G401 (cell line): ENCODE measurements around the gene TEAD1. TPM values are rescaled to one million over a fixed set of nuclear protein-coding genes. Genes with fewer than 3 reads are reported as not detected.
"Not testable (repeated sequence)": the region's sequence is repeated elsewhere in the genome, so short reads cannot be mapped to it uniquely, and the experiment has no call there.

Experiments
- DNase-seq: peaks from one replicate; pipeline ENCODE4 v3.0.0-alpha.2; 2015; ENCODE audit warnings: low spot score
- in situ Hi-C: cut with HindIII; loops from 2 replicates; pipeline ENCODE4 v1.10.0; 2016; ENCODE audit warnings: low sequenced_read_pairs, mixed read lengths
- total RNA-seq: library from RNA; depleted of rRNA; stranded (reverse); fragments of >200 nt; shearing (Covaris generic); gene quantifications from 2 replicates; pipeline ENCODE4 v1.2.3, GENCODE V29; 2014

Gene TEAD1
- total RNA-seq, 1 experiment from 2014 or later = 33.4 TPM

DNA sequence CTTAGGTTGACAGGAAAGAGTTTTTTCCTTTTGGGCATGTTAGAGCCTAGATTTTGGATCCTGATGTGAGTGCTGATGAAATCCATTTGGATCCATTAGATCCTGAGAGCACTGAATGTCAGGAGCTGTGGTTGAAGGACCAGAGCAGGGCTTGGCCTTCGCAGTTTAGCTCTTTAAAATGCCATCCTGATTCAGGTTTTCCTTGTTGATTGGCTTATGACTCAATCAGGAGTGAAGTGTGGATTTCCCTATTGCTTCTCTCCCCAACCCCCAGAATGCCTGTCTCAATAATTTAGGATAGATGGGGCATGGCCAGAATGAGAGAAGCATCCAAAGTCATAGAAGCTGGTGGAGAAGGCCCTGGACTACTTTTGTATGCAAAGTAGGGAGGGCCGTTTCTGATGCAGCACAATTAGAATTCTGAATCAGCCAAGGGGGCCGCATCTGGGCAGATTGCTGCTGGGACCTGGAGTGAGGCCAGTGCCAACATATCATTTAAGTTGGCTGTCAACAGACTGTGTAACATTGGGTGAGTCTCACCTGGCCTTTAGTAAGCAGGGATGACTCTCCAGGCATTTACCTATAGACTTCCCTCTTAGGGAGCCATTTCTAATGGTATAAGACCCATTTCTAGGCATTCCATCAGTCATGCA, 80.5 kb downstream of the TEAD1 start:
- in situ Hi-C loops = no loop called here
- DNase-seq = no peak

DNA sequence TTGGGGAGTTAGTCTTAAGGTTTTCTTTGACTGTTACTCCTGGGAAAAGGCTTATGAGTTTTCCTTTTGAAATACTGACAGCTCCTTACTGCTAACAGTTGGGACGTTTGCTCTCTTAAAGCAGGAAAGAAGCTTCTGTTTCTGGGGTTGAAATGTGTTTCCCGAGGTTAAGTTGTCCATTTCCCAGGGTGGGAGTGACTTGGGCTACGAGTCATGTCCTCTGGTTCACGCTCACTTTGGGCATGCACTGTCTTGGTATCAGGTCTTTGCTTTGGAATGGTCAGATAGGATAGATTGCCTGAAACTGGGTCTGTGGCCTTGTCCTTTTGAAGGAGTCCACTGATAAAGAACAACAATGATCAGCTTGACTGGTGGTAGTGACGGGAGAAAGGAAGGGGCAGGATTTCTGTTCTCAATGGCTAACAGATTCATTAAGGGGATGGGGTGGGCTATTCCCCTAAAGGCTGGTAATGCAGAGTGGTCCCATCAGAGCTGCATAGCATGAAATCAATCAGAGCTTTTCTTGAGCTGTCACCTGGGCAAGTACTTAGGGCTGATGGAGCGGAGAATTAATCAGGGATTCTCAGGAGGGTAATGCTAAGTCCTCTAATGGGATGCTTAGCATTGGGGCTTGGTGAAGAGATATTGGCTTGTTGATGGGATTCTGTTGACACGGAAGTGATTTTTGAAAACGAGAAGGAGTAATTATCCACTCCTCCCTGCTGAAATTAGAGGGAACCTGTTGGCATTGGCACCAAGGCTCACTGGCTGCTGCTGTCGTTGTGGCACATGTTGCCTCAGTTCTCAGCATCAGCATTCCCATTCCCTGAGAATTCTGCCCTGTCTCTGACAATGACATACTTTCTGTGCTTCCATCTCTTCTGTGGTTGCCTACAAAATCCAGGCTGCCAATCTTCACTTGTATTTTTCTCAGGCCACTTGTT, 81.6 kb downstream of the TEAD1 start:
- in situ Hi-C loops = no loop called here
- no peak for DNase-seq

DNA sequence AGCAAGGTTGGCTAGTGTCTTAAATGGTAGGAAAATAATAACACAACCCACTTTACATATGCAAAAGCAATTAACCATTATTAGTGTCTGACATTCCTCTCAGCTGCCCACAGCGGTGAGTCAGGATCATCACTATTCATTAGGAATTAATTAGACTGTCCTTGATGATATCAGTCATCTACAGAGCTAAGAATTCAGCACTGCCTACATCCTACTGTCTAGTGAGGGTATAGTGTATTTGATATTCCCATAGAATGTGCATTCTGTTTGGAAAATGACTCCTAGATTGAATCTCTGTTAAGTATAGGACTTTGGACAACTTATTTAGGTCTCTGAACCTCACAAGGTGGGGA, 82.2 kb downstream of the TEAD1 start:
- DNase-seq = no peak
- in situ Hi-C loops = no loop called here

DNA sequence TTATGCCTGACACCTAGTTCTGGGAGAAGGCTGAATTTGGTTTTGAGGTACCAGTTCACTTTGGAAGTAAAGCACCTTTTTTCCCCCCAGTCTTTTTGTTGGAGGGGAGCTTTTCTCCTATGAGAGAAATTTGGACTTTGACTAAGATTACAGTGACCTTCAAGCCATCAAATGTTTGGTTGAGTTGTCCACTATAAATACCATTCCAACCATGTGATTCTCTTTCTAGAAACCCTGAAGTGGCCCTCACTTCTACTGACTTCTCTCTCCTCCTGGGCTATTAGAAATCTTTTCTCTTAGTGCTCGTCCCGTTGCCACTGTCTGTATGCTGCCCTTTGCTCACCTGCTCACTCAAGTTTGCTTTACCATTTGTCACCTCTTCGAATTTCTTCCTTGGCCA, 82.6 kb downstream of the TEAD1 start:
- in situ Hi-C loops = no loop called here
- no peak for DNase-seq

DNA sequence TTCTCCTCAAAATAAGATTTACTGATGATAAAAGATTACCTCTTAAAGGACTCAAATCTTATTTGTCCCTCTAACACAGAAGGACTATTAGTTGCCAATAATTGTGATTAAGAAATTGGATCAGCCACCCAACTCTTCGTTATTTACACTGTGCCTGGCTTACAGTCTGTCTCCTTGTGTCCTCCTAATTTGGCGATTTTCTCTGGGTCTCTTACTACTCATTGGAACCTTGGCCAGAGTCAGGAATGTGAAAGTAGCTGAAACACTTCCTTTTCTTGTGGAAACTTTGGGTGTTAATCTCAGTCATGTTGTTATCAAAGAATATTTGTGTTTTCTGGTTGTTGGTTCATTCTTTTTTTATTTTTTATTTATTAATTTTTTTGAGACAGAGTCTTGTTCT, 83.2 kb downstream of the TEAD1 start:
- in situ Hi-C loops = no loop called here
- no peak for DNase-seq

DNA sequence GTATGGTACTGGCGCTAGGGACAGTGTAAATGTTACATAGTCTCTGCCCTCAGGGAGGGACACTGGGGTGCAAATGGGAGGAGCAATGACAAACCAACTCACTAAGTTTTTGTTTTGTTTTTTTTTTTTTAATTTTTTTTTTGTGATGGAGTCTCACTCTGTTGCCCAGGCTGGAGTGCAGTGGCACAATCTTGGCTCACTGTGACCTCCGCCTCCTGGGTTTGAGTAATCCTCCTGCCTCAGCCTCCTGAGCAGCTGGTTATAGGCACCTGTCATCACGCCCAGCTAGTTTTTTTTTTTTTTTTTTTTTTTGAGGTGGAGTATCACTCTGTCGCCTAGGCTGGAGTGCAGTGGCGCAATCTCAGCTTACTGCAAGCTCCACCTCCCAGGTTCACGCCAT, 83.9 kb downstream of the TEAD1 start:
- in situ Hi-C loops, DNase-seq: not testable (repeated sequence)

DNA sequence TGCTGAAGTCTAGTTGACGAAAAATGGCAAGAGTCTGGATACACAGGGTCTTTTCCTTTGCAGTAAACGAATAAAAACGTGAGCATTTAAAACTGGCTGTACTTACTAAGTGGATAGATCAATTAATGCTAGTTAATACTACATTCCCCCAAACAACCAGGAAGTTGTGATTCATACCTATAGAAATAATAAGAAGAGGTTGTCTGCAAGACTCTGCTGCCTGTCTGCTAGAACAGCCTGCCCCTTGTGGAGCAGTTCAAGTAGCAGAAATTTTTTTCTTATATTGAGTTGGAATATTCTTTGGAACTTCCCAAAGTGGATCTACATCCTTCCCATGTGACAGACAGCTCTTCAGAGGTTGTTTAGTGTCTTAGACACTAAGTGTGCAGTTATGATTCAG, 86.8 kb downstream of the TEAD1 start:
- no peak for DNase-seq
- in situ Hi-C loops = no loop called here

DNA sequence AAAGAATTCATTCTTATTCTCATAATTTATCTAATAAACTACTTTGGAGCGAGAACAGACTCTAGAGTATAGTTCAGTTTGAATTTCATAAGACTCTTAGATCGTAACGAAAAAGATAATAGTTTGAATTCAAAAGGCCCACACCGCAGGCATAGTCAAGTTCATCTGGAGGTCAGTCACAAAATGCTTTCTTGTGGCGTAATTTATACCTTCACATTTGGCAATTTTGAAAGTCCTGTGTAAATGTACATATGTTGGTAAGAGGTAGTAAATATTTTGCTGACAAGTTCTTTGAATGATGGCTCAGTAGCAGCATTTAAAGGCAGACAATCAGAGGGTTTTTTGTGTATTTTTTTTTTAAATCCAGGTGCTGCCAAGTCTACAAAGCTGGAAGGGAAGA, 88.1 kb downstream of the TEAD1 start:
- in situ Hi-C loops = no loop called here
- no peak for DNase-seq

DNA sequence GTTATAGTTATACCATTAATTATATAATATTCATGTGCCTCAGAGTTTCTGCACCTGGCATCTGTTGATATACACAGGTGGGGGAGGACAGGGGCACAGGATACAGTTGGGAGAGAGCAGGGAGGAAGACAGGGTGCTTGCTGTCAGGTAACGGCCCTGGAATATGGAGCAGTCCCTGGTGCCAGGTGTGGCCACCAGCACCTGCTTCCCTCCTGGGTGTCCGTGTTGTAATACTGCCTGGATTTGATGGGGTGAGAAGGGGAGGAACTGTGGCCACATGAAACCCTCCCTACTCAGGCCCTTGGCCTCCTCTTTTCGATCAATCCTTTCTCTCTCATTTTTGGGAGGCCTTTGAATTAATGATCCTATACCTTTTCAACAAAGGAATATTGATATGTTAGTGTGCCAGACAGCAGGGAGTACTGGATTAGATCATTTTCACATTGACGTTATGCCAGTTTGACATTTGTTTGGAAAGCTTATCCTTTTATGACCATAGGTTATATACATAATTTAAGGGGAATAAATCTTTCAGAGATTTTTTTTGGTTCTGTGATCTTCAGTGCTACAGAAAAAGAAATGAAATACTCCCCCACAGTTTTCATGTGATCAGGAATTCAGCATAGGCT, 88.6 kb downstream of the TEAD1 start:
- in situ Hi-C loops = no loop called here
- DNase-seq = no peak

DNA sequence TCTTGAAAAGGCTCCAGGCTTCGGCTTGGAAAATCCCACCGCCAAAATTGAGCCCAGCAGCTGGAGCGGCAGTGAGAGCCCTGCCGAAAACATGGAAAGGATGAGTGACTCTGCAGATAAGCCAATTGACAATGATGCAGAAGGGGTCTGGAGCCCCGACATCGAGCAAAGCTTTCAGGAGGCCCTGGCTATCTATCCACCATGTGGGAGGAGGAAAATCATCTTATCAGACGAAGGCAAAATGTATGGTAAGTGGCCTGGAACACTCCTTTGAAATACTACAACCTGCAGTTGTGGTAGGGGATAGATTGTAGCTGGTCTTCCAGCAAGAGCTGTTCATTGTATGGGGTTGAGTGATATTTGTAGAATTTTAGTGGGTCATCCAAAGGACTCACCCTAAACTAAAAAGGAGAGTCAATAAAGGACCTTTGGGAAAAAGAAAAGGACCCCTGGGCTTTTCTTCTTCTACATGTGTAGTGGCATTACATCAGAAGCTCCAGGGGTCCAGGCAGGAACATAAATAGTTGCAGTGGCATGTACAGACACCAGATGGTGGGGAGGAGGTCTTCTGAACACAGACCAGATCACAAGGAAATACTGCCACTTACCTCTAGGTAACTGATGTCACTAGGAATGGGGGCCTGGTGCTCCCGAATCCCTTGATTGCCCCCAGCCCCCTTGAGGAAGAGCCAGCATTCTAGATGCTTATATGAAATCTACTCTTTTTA, 90.1 kb downstream of the TEAD1 start:
- in situ Hi-C loops = no loop called here
- no peak for DNase-seq

DNA sequence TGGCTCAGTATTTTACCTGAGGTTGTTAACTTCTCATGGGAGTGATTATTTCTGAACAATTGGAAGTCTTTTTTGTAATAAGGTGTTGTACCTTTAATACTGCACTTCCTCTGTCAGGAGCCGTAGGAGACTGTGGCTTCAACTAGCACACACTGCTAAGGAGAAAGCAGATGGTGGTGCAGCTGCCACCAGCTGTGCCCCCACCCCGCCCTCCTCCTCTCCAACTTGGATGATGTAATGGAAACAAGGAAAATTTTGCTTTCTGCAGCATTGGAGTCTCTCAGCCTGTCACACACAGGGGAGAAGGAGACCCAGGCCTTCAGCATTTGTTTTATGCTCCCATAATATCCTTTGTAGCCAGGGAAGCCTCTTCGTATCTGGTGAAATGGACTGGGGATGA, 91.2 kb downstream of the TEAD1 start:
- in situ Hi-C loops = no loop called here
- DNase-seq = no peak

DNA sequence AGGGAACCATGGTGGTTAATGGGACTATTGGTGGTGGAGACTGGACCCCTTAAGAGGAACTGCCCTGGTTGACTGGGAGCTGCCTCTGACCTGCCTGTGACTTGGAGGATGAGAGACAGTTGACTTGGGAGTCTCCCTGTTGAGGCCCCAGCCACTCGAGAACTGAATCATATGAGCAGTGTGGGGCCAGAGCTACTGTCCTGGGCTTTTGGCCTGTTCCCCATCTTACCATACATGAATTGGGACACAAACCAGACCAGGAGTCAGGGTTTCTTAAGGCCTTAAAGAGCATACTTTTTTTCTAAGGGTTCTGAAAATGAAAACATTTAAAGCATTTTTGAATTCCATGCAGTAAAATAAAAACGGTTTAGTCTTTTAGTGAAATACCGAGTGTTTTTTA, 92.8 kb downstream of the TEAD1 start:
- in situ Hi-C loops = no loop called here
- no peak for DNase-seq

DNA sequence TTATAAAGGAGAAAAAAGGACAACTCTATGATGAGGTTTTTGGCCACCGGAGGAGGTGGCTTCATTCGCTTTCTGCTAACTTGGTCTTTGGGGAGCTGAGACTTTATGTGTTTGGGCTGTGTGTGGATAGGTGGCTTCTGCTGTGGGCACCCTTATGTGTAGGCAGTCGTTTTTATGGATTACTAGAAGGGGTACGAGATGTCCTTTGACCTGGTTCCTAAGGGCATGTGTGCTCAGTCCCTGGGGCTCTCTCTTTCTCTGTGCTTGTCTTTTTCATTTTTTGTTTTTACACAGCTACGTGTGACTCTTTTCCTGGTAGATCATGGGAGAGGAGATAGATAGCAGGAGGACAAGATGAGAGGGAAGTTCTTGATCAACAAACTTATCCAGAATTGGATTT, 93.4 kb downstream of the TEAD1 start:
- in situ Hi-C loops = no loop called here
- no peak for DNase-seq

DNA sequence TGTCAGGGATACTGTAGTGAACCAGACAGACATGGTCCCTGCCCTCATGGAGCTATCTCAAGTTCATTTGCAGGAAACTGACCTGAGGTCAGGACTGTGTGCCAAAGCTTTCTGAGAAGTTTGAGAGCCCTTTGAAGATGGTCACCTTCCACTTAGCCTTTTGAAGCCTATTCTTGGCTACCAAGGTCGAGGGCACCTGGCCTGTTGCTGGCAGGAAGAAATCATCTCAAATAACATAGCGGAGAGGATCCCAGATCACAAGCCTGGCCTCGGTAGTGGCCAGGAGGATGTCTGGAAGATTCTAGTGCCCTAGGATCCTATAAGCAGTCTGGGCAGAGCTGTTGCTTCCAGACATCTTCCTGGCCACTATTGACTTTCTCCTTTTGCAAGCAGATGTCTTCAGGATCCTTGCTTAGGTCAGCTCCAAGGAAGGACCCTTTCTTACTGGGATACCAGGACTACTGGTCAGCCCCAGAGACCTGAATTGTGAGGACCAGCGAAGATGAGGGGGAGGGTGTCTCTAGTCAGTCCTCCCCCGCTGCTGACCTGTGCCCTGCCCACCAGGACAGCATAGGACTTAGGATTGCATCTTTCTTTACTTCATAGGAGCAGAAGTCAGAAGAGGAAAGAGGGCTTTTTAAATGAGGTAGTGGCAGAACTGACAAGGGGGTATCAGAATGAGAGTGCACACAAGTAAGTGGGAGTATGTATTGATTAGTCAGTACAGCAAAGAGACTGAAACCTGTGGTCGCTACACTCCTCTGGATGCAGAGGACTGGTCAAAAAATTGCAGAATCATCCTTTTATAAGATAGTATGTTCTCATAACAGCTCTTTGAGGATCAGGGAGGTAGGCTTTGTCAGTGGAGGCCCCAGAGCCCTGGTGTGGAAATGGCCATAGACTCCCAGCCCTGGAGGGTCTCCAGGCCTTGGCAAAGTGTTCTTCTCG, 94.8 kb downstream of the TEAD1 start:
- no peak for DNase-seq
- in situ Hi-C loops = no loop called here

DNA sequence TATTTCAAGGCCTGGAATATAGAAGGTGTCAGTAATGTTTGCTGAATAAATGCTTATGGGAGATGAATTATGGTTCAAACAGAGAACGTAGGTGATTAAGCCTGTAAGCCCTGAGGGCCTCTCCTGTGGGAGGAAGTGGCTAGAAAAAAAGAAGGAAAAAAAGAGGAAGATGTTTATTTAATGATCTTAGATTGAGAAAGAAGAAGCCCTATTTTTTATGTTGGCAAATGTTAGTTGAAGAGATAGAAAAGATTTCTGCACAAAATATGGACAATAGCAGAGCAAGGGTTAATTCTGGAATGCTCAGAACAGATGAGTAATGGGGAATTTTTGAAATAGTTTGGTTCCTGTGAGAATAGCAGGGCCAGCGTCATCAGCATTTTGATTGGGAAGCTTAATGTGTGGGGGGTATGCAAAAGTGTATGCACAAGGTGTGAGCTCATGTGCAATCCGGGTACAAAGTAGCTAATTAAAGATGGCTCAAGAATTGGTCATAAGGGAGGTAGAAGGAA, 95.7 kb downstream of the TEAD1 start:
- DNase-seq = no peak
- in situ Hi-C loops = no loop called here

DNA sequence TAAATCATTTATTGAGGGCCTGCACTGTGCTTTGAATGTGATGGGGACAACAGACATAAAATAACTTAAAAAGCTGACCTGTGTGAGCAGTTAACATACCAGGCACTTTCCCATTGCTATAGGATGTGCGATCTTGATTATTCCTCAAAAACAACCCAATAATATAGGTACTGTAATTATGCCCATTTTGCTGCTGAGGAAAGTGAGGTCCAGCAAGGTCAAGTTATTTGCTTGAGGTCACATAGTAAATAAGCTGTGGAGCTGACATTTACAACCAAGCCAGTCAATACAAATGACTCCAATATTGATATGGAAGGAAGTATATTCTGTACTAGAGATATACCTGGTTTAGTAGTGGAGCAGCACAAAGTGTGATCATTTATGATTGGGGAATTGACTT, 96.2 kb downstream of the TEAD1 start:
- in situ Hi-C loops = no loop called here
- no peak for DNase-seq

DNA sequence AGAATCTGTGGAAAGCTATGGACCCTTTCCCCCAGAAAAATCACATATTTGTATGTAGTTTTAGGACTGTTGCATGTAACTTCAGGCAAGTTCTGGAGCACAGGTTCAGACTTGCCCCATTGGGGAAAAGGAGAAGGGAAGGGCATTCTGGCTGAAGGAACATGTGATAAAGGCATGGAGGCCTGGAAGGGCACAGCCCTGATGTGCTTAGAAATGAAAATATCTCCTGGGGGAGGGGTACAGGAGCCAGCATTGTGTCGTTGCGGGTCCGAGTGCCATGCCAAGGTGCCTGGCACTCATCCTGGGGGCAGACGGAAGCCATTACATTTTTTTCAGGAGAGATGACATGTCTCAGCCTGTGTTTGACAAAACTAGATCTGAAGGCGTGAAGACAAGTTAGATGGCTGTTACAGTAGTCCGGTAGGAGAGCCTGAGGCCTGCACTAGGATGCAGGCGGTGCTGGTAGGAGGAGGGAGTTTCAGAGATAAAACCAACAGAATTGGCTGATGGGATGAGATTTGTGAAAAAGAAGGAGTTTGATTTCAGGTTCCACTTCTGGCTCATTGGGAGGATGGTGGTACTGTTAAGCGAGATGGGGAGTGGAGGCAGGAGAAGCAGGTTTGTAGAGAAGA, 96.9 kb downstream of the TEAD1 start:
- in situ Hi-C loops = no loop called here
- DNase-seq = no peak

DNA sequence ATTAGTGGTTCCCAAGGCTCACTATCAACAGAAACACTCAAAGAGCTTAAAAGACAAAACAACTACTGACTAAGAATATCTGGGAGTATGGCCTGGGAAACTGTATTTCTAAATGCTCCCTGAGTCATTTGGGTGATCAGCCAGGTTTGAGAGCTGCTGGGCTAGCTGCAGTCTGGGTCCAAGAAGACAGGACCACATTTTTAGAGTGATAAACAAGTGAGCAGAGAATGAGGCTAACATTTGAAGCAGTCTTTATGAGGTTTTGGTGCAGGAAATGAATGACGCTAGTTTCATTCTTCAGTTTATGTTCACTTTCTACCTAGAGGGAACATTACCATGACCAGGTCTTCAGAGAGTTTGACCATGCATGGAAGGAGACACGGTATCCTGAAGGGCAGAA, 97.7 kb downstream of the TEAD1 start:
- no peak for DNase-seq
- in situ Hi-C loops = no loop called here
